Right kidney (tissue), 1 donor: ENCODE data around the gene PPP6C.
A peak's percentile ranks its signal among the peaks of the same experiment; 100 is the strongest.
"Not testable (repeated sequence)": the region's sequence is repeated elsewhere in the genome, so short reads cannot be mapped to it uniquely, and the experiment has no call there.

Experiments
- DNase-seq: peaks from one replicate; pipeline ENCODE4 v3.0.0-alpha.2; 2016

PPP6C gene

GRCh38 chr9:125189011-125189360 is 617 bp downstream of the PPP6C start:
- DNase-seq = no peak

- no peak for DNase-seq
Observed at GRCh38 chr9:125183561-125183960, 6.0 kb downstream of the PPP6C start.

- DNase-seq = no peak
Observed at GRCh38 chr9:125183054-125183453, 6.5 kb downstream of the PPP6C start.

- not testable (repeated sequence) for DNase-seq
Observed at GRCh38 chr9:125181756-125182155, 7.8 kb downstream of the PPP6C start.

- no peak for DNase-seq
Observed at GRCh38 chr9:125180876-125181275, 8.7 kb downstream of the PPP6C start.

- DNase-seq = not testable (repeated sequence)
Observed at GRCh38 chr9:125179776-125180175, 9.8 kb downstream of the PPP6C start.

GRCh38 chr9:125177888-125178287 is 11.7 kb downstream of the PPP6C start:
- no peak for DNase-seq

GRCh38 chr9:125176636-125177035 is 13.0 kb downstream of the PPP6C start:
- no peak for DNase-seq

GRCh38 chr9:125172031-125172755 is 17.4 kb downstream of the PPP6C start:
- DNase-seq = no peak

- DNase-seq = no peak
Observed at GRCh38 chr9:125169895-125170294, 19.7 kb downstream of the PPP6C start.

GRCh38 chr9:125166762-125167161 is 22.8 kb downstream of the PPP6C start:
- DNase-seq = no peak

- not testable (repeated sequence) for DNase-seq
Observed at GRCh38 chr9:125162891-125163290, 26.7 kb downstream of the PPP6C start.

- DNase-seq = no peak
Observed at GRCh38 chr9:125161284-125161918, 28.2 kb downstream of the PPP6C start.

- no peak for DNase-seq
Observed at GRCh38 chr9:125160750-125161149, 28.9 kb downstream of the PPP6C start.

- DNase-seq = no peak
Observed at GRCh38 chr9:125156551-125156950, 33.1 kb downstream of the PPP6C start.

GRCh38 chr9:125153712-125154367 is 35.8 kb downstream of the PPP6C start:
- DNase-seq = no peak

- no peak for DNase-seq
Observed at GRCh38 chr9:125151730-125152129, 37.9 kb downstream of the PPP6C start.

GRCh38 chr9:125150349-125151245 is 39.0 kb downstream of the PPP6C start:
- no peak for DNase-seq

- DNase-seq = no peak
Observed at GRCh38 chr9:125147401-125147951, 42.1 kb downstream of the PPP6C start.

GRCh38 chr9:125146247-125146646 is 43.4 kb downstream of the PPP6C start:
- DNase-seq = no peak

- DNase-seq = no peak
Observed at GRCh38 chr9:125145425-125145824, 44.2 kb downstream of the PPP6C start.

- peak; percentile 85 for DNase-seq
Observed at GRCh38 chr9:125143377-125144090, 46.1 kb downstream of the PPP6C start, which contains the start of gene SCAI. TSS of gene SCAI (minus strand) at chr9:125143528. CDS start at chr9:125143437, 91 bp downstream.
